OCI-LY7 (cell line): ENCODE data around the gene MARCO. TPM values are rescaled to one million over a fixed set of nuclear protein-coding genes. Genes with fewer than 3 reads are reported as not detected.

Experiments used
- BruUV-seq: library from RNA; stranded (reverse); fragments of 400-500 nt; replicated peaks from 2 replicates; lab custom pipeline; 2021; lab: Mats Ljungman, UMichigan
- CTCF ChIA-PET: fragments of 300-600 bp; sonication (Branson Sonifier 250); formaldehyde crosslinking; loops from one replicate; lab custom pipeline; 2022; ENCODE audit warnings: antibody characterized with exemption; ENCODE audit not compliant: unreplicated experiment; lab: Charles Lee
- POLR2A ChIA-PET: fragments of 300-600 bp; sonication (Branson Sonifier 250); formaldehyde crosslinking; loops from one replicate; lab custom pipeline; 2022; ENCODE audit warnings: antibody characterized with exemption; lab: Charles Lee
- DNase-seq: peaks from one replicate; pipeline ENCODE4 v3.0.0-alpha.2; 2015; ENCODE audit warnings: low spot score
- H2AFZ ChIP-seq: fragments of 200-600 bp; sonication (generic), shearing (Covaris generic); 2 replicates; pipeline ENCODE4 v1.6.1; 2014; ENCODE audit warnings: mild to moderate bottlenecking, antibody characterized with exemption, low read length, moderate library complexity
- H3K27ac ChIP-seq: fragments of 200-600 bp; sonication (generic); 2 replicates; pipeline ENCODE4 v1.5.1; 2014; ENCODE audit warnings: mixed run types, low read depth, mild to moderate bottlenecking, moderate library complexity, low read length, inconsistent platforms; ENCODE audit not compliant: poor library complexity, severe bottlenecking
- H3K36me3 ChIP-seq: fragments of 200-600 bp; sonication (generic); 2 replicates; pipeline ENCODE4 v1.6.1; 2014; ENCODE audit warnings: mild to moderate bottlenecking, antibody characterized with exemption, low read length, moderate library complexity, mixed read lengths; ENCODE audit not compliant: insufficient read depth
- H3K4me1 ChIP-seq: fragments of 200-600 bp; sonication (generic); 2 replicates; pipeline ENCODE4 v1.5.1; 2014; ENCODE audit warnings: mild to moderate bottlenecking, low read length; ENCODE audit not compliant: insufficient read depth, poor library complexity, severe bottlenecking
- H3K4me2 ChIP-seq: fragments of 200-600 bp; sonication (generic); 2 replicates; pipeline ENCODE4 v1.6.1; 2014; ENCODE audit warnings: mild to moderate bottlenecking, low read length
- H3K4me3 ChIP-seq: fragments of 200-600 bp; sonication (generic); 2 replicates; pipeline ENCODE4 v1.5.1; 2014; ENCODE audit warnings: mild to moderate bottlenecking, low read depth, low read length; ENCODE audit not compliant: poor library complexity, severe bottlenecking
- H3K79me2 ChIP-seq: fragments of 200-600 bp; sonication (generic); 2 replicates; pipeline ENCODE4 v1.6.1; 2016; ENCODE audit warnings: low read depth, mild to moderate bottlenecking, low read length, moderate library complexity, mixed read lengths; ENCODE audit not compliant: insufficient read depth
- H3K9me2 ChIP-seq: fragments of 200-600 bp; sonication (generic); 2 replicates; pipeline ENCODE4 v1.6.1; 2016; ENCODE audit warnings: mild to moderate bottlenecking, low read length, mixed read lengths; ENCODE audit not compliant: insufficient read depth
- H3K9me3 ChIP-seq: fragments of 200-600 bp; sonication (generic); 2 replicates; pipeline ENCODE4 v1.6.1; 2014; ENCODE audit warnings: mild to moderate bottlenecking, mixed run types, low read length, mixed read lengths
- H4K20me1 ChIP-seq: fragments of 200-600 bp; sonication (generic); 2 replicates; pipeline ENCODE4 v1.6.1; 2014; ENCODE audit warnings: mild to moderate bottlenecking, antibody characterized with exemption, low read length, moderate library complexity, mixed read lengths; ENCODE audit not compliant: insufficient read depth
- EZH2phosphoT487 ChIP-seq: fragments of 200-600 bp; sonication (generic); IDR thresholded peaks from 2 replicates; pipeline ENCODE4 v1.6.1; 2018; ENCODE audit warnings: low read depth, borderline replicate concordance, mild to moderate bottlenecking, mixed run types, antibody characterized with exemption, low read length, moderate library complexity, mixed read lengths
- intact Hi-C: fragments of 100-400 bp; cut with micrococcal nuclease; formaldehyde crosslinking; loops from one replicate; pipeline ENCODE4 v1.10.0; 2022; ENCODE audit not compliant: unreplicated experiment
- total RNA-seq, 2 experiments: library from RNA; depleted of rRNA in 1 of 2; stranded (reverse); fragments of >200 nt in 1 of 2; shearing (Covaris generic) in 1 of 2; gene quantifications; 2 replicates each; pipeline ENCODE4 v1.2.3, GENCODE V29; 2014 to 2022
- TF ChIP-seq, protein P1 (sequence below): fragments of 200-600 bp; sonication (generic); conservative IDR thresholded peaks from 2 replicates; pipeline ENCODE4 v1.5.1; 2014; ENCODE audit warnings: mild to moderate bottlenecking, antibody characterized with exemption, low read length, moderate library complexity, mixed read lengths

MARCO gene
- total RNA-seq, 2 experiments from 2014 or later: not detected

DNA sequence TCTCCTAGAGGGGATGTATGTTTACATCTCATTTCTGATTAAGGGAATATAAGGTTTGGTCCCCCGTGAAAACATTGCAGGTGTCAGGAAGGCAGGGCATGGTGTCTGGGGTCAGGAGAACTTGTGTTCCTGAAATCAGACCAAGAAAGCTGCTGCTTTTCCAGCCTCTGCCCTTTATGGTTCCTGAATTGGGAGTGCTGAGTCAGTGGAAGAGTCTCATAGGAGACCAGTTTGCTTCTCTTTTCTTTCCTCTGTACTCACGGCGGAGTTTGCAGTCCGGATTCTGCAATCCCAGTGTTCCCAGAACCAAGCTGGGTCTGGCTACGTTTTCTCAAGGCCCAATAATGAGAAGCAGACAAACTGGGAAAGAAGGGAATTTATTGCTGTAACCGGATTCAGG is 5.1 kb upstream of the MARCO start:
- Histone ChIP-seq H3K9me3 (peaks cover 15% of the 10 kb centered on the region; the same call in 1 of the 2 replicates), H3K79me2 (no peaks in the 10 kb centered on the region), H3K4me3 (no peak overlapping the region), H3K4me1 (no peaks in the 10 kb centered on the region), H3K9me2 (no peaks in the 10 kb centered on the region), H2AFZ (no peak overlapping the region), H3K27ac (no peak overlapping the region), H3K36me3 (no peaks in the 10 kb centered on the region), H4K20me1 (no peaks in the 10 kb centered on the region), H3K4me2 (no peak overlapping the region)
- no TSS peak for BruUV-seq
- no peak for DNase-seq
- ChIA-PET CTCF (no interaction called here), POLR2A (no interaction called here)
- TF ChIP-seq, protein P1, sequence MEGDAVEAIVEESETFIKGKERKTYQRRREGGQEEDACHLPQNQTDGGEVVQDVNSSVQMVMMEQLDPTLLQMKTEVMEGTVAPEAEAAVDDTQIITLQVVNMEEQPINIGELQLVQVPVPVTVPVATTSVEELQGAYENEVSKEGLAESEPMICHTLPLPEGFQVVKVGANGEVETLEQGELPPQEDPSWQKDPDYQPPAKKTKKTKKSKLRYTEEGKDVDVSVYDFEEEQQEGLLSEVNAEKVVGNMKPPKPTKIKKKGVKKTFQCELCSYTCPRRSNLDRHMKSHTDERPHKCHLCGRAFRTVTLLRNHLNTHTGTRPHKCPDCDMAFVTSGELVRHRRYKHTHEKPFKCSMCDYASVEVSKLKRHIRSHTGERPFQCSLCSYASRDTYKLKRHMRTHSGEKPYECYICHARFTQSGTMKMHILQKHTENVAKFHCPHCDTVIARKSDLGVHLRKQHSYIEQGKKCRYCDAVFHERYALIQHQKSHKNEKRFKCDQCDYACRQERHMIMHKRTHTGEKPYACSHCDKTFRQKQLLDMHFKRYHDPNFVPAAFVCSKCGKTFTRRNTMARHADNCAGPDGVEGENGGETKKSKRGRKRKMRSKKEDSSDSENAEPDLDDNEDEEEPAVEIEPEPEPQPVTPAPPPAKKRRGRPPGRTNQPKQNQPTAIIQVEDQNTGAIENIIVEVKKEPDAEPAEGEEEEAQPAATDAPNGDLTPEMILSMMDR: no peak
- TF ChIP-seq EZH2phosphoT487: no peak
- intact Hi-C loops: no loop called here

DNA sequence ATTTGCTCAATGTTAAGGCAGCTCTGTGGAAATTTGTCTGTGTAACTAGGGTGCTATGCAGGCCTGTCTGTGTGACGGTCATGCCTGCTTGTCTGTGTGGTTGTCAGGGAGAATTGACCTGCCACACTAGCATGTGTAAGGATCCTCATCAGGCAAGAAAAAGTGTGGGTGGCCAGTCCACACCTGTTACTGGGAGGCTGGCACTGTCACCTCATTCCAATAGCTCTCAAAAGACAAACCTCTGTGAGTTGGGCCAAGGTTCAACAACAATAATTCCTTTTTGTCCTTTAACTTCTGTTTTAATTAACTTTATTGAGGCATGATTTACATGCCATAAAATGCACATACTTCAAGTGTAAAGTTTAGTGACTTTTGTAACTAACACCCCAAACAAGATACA is 4.2 kb upstream of the MARCO start:
- no peak for DNase-seq
- Histone ChIP-seq H3K4me1 (no peaks in the 10 kb centered on the region), H3K9me3 (peaks cover 8% of the 10 kb centered on the region; the same call in 1 of the 2 replicates), H3K4me3 (no peak overlapping the region), H3K4me2 (no peak overlapping the region), H3K9me2 (no peaks in the 10 kb centered on the region), H3K27ac (no peak overlapping the region), H2AFZ (no peak overlapping the region), H4K20me1 (no peaks in the 10 kb centered on the region), H3K36me3 (no peaks in the 10 kb centered on the region), H3K79me2 (no peaks in the 10 kb centered on the region)
- POLR2A ChIA-PET: no interaction called here
- intact Hi-C loops: no loop called here
- TF ChIP-seq, protein P1: no peak
- no peak for TF ChIP-seq EZH2phosphoT487
- CTCF ChIA-PET: no interaction called here
- BruUV-seq: no TSS peak

DNA sequence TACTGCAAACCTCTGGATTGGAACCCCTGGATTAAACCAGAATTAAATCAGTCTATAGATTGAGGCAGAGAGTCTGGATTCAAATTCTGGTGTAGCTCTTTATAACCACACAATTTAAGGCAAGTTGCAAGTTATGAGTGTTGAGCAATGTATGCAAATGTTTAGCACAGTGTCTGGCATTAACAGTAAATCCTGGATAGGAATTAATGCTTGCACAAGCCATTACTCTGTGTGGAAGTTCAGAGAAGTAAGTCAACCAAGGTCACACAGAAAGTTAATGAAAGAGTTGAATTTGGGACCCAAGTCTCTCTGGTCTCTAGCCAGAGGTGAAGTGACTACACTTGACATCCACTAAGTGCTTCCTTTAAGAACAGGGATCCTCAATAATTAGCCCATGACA is 2.0 kb upstream of the MARCO start:
- no peaks in the 10 kb centered on the region for H3K79me2 ChIP-seq
- H3K9me3 ChIP-seq: no peaks in the 10 kb centered on the region
- H3K4me2 ChIP-seq: no peak overlapping the region
- H3K4me3 ChIP-seq: no peak overlapping the region
- ChIA-PET POLR2A (no interaction called here), CTCF (no interaction called here)
- DNase-seq: no peak
- no peak overlapping the region for H3K27ac ChIP-seq
- BruUV-seq: no TSS peak
- TF ChIP-seq, protein P1: no peak
- TF ChIP-seq EZH2phosphoT487: no peak
- no peak overlapping the region for H2AFZ ChIP-seq
- intact Hi-C loops: no loop called here
- H3K36me3 ChIP-seq: no peaks in the 10 kb centered on the region
- no peaks in the 10 kb centered on the region for H3K4me1 ChIP-seq
- H4K20me1 ChIP-seq: no peaks in the 10 kb centered on the region
- H3K9me2 ChIP-seq: no peaks in the 10 kb centered on the region
